HG02763 (cell line): ENCODE results near the gene CACNA2D2.

Experiments
- ATAC-seq: cut with Tn5 transposase; IDR thresholded peaks from one replicate; pipeline ENCODE4 v1.9.1; 2021; ENCODE audit warnings: mild to moderate bottlenecking, moderate library complexity; ENCODE audit not compliant: unreplicated experiment

CACNA2D2 gene

DNA sequence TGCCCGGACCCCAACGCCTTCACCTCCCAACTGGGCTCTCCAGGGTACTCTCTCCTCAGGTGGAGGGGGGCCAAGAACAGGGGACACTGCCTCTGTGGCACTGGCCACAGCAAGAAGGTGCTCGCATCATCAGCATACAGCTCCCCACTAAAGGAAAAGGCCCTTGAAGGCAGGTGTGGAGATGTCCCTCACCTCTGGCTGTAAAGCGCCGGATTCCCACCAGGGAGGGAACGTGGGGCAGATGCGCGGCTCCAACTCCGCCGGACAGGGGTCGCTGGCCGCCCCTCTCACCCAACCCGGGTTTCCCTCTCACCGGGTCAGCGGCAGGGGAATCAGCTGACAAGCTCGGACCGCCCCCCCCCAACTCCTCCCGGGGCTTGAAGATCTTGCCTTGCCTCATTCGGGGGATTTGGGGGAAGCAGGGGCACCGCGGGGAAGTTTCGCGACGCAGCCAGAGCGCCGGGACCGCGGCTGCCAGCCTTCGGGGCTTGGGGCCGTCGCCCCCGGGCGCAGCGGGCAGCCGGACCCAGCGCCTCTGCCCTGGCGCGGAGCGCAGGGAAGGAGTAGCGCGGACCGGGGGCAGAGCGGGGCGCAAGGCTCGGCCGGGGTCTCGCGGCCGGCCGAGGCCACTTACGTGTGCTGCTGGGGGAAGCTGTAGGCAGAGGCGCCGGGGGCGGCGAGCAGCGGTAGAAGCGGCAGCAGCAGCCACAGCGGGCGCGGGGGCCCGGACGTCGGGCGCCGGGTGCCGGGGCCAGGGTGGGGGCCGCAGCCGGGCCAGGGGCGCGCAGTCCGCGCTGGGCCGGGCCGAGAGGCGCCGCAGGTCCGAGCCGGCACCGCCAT lies 630 bp downstream of the CACNA2D2 start:
- no peak for ATAC-seq

DNA sequence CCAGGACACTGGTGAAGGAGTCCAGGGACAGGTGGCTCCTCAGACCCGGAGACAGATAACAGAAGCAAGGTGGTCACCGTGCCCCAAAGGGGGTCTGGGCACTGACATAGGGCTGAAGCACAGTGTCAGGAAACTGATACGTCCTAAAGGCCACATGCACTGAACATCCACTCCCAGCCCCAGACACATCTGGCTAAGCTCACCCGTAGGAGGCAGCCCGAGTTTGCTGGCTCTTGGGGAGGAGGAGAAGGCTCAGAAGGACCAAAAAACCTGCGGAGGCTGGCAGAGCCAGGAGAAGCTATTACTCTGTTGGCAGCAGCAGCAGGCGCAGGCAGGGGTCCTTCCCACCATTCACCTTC lies 1.2 kb downstream of the CACNA2D2 start:
- no peak for ATAC-seq

DNA sequence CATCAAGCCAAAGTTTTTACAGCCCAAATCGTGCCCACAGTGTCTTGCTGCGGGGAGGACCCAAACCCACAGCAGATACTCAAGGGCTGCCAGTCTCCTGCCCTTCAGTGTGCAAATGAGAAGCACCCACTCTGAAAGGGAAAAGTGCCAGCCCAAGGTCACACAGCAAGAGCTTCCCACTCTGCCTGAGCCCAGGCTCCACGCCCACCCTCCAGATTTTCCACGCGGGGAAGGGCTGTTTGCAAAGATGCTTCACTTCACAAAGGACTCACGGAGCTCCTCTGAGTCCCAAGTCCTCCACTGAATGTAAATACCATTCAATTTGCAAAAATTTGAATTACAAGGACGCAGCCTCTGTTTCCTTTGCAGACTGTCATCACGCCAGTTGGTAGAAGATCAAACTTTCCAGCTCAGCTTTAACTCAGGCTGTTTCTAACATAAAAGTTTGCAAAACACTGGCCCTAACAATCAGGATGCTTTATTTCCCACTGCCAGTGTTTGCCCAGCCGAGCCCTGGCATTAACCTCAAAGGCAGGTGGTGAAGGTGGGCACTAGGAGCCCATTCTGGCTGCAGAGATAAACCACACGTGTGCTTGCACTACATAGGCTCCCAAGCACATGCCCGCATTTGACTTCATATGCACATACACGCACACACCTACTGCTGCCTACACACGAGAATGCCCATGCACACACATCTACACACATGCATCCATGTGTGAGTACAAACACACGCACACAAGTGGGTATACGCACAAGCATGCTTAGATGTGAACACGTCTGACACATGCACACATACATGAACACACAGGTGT lies 7.6 kb downstream of the CACNA2D2 start:
- no peak for ATAC-seq

DNA sequence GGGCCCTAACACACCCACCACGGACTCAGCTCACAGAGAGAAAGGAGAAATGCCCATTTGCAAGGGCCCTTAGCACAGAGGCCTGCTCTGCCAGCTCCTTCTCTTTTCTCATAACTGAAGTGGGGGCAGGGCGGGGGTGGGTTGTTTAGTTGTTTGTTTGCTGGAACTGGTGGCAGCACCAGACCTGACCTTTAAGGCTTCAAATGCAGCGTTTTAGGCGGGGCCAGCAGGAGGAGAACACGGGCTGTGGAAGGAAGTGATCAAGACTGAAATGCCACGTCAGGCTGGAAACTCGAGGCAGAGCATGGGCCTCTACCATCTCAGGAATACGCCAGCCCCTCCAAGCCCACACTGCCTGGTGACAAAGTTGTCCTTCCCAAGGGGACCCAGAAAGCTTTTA lies 9.3 kb downstream of the CACNA2D2 start:
- ATAC-seq, result no peak

DNA sequence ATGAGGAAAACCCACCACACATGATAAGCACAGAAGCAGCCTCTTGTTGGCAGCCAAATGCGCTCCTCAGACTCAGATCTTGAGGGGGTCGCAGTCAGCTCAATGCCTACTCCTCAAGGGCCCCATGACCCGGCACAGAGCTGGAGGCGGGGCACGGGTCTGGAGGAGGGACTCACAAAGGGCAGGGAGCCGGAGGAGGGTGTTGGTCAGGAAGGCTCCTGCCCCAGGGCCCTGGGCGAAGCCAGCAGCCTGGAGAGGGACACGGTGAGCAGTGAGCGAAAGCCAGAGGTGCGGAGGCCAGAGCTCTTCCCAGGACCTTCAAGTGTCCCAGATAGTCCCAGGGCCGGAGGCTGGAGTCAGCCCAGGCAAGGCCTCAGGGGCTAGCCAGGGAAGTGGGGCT lies 9.8 kb downstream of the CACNA2D2 start:
- no peak for ATAC-seq

DNA sequence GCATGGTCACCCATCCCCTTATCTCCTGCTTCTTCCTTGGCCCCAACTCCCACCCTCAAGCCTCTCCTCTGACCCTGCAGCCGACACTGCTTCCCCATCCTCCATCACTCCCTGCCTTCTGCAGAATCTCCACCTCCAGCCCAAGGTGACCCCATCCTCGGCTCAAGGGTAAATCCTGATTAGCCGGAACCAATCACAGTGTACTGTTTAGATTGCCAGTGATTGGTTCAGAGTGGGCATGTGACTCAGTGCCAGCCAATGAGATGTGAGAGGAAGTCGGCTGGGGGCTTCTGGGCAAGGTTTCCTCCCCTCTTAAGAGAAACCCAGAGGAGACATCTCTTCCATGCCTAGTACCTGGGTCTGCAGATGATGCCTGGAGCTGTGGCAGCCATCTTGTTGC lies 10.3 kb downstream of the CACNA2D2 start:
- ATAC-seq, result no peak

DNA sequence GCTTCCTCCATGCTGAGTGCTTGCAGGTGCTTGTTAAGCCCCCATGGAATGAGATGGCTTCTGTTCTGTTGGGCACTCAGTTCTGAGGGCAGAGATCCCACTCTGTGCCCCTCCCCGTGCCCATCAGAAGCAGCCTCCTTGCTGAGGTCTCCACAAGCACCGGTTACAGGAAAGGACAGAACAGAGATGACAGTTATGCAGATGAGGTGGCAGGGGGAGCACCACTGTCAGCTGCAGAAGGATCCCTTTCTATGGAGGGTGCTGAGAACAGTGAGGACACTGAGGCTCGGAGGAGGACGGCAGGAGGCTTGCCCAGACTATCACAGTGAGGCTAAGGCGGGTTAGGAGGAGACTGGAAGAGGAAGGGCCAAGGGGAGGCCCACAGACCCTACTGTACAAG lies 12.4 kb downstream of the CACNA2D2 start:
- ATAC-seq, result no peak

DNA sequence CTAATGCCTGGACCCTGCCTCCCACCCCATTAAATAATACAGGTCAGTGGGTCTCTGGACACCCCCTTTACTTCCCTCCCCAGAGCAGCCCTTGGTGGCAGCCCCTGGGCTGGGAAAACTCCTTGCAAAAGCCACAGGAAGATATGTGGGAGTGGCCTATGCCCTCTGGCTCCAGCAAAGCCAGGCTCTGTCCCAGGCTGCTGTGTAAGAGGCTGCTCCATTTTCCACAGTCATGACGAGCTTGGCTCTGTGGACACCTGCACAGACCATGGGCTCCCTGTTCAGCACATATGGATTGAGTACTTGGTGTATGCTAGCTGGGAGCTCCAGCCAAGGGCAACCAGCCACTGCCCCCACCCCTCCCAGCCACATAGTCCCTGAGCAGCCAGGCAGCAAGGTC lies 13.0 kb downstream of the CACNA2D2 start:
- ATAC-seq, result no peak

DNA sequence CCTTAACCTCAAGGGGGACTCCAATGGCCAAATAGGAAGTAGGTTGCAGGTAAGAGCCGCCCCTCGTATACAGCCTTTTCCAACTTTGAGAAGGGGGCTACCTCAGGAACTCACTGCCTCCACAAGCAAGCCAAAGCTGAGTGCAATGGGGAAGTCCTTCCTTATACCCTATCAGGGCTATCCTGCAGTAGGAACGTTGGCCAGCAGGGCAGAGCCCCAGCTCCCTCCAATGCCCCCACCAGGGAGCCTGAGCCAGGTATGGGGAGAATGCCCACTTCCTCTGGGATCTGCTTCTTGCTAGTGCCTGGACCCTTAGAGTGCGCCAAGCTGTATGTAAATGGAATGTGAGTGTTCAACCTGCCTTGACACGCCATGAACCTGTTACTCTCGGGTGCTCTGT lies 16.3 kb downstream of the CACNA2D2 start:
- ATAC-seq, result no peak

DNA sequence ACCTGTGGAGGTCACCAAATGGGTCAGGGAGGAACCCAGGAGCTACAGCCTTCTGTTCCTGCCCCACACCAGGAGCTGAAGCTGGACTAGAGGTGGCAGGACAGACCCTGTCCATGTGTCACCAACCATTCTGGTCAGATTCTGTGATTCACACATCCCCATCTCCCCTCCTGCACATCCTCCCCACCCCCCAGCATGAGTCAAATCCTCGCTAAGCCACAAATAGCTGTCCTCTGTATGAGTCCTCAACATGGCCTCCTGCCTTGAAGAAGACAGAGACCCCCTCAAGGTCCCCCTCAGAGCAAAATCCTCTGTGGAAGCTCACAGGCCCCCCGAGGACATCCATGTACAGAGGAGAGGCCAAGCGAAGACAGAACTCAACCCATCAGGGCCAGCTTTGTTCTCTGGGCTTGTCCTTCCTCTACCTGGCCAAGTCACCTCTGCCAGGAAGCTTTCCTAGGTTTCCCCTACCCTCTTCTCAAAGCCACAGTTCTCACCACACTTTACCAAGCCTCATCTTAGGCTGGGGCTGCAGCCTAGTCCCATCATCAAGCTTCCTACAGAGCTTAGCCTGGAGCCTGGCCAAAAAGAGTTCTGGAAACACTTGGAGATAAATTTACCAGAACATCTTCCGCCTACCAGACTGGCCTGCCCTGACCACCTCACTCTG lies 17.1 kb downstream of the CACNA2D2 start:
- ATAC-seq, result no peak

DNA sequence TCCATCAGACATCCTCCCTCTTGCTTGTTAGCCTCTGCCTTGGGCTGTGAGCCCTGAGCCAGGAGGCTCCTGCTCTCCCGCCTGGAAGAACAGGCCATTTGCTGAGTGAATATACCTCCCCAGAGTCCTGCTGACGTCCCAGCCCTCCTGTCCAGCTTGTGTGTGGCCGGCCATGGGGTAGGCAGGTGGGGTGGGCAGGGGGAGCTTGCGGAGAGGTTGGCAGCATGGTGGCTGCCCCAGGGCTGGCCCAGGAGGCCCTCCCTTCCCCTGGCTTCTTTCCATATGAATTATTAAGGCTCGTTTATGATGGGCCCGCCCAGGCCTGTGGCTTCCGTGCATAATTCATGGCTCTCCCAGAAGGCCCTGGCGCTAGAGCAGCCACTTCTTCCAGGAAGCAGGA lies 18.7 kb downstream of the CACNA2D2 start:
- ATAC-seq, result no peak

DNA sequence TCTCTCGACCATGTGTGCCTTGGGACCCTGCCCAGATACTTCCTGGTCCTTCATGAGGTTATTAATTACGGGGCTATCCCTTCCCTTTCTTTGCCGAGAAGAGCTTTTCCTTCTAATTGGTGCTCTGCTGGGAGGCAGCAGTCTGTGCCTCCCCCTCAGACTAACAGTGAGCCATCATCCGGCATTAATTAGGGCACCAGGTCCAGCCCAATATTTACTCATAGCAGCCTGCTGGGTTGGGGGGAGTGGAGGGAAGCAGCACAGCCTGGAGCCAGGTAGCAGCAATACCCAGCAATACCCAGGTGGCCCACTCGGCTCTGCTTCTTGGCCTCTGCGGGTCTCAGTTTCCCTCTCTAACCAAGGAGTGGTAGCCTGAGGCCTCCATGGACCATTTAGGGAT lies 20.1 kb downstream of the CACNA2D2 start:
- no peak for ATAC-seq

DNA sequence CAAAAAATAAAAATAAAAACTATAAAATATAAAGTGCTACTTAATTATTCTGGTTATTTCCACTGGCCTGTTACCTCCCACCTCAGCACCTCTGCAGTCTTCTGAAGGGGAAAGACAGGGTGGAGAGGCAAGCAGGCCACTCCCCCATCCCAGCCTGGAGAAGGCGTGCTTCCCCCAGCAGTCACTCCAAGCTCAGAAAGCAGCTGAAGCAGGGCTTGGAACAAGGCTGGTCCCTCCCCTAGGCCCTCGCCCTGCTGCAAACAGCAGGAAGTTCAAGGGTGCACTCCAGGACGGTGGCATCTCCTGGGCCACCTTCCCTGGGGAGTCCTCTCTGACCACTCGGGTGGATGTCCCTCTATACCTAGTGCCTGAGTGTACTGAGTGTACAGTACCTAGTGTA lies 21.4 kb downstream of the CACNA2D2 start:
- ATAC-seq, result no peak

DNA sequence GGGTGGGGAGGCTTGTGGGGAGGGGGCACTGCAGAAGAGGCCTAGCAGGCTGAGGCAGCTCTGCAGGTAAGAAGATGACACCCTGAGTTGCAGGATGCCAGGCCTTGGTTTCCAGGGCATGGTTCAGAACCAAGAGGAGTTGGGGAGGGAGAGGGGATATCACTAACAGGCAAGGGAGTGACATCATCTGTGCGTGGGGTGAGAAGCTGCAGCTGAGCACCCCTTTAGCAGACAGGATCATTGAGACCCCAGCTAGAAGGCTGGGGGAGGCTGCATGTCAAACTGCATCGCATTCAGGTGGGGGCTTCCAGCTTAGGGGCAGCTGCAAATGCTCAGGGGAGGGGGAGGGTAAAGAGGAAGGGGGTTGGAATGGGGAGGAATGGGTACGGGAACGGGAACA lies 23.0 kb downstream of the CACNA2D2 start:
- ATAC-seq, result no peak

DNA sequence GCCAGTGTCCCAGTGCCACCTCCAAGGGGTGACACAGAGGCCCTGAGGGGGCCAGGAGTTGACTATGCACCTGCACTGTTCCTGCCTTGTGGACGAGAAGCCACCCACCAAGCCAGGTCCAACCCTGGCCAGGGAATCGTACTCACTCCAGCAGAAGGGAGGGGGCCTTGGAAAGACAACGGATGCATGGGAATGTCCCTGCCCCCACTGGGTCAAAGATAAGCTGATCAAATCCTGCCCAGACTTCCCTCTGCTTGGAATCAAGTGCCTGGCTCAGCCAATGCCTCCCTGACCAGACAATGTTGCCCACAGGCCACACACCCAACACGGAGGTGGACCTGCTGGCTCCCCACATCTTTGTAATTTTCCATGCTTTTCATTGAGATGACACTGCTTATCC lies 23.9 kb downstream of the CACNA2D2 start:
- no peak for ATAC-seq

DNA sequence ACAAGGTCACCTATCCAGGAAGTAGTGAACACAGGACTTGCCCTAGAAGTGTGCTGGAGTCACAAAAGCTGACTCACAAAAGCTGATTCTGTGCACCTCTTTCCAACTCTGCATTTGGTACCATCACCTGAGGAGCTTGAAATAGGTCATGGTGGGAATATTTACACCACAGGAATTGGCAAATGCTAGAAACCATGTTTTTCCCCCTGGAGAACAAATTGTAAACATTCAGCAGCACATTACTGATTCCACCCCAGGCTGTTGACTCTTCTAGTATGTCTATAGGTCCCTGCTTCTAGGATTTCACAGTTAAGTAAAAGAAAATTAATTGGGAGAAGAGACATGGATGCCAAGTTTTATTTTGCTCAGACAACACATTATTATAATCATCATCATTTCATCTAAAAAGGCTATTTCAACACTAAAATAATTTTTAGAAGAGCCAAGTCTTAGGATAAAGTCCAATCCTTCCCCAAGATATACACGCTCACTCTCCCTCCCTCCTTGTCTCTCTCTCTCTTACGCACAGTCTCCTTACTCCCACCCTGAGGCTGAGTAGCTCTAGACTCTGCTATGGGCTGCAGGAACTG lies 24.7 kb downstream of the CACNA2D2 start:
- no peak for ATAC-seq

DNA sequence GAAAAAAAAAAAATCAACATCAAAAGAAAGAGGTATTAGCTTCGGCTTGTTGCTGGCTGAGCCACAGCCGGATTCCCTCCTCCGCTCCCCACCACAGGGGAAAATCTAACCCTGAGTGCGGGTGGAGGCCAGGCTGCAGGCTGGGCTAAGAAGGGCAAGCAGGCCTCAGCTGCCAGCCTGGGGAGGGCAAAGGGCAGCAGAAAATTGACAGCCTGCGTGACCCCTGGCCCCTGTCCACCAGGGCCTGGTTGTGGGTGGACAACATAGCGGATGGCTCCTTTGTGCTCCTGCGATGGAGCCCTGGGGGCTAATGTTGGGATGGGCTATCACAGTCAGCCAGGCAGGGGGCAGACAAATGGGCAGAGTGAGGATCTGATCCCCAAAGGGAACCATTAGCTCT lies 25.4 kb downstream of the CACNA2D2 start:
- no peak for ATAC-seq

DNA sequence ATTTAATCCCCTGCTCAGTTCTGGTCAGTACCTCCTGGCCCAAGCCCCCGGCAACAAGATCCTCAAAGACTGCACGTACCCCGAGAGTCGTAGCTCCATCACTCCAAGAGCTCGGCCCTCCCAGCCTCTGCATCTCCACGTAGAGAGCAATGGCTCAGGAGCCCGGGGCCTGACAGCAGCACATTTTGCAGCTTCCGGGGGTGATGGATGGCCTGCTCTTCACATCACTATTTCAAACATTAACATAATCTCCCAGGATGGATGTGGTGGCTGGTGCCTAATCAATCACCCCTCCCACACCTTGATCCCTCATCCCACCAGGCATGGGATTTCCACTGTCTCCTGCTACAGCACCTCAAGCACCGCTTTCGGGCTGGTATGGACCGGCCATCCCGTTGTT lies 28.1 kb downstream of the CACNA2D2 start:
- no peak for ATAC-seq

DNA sequence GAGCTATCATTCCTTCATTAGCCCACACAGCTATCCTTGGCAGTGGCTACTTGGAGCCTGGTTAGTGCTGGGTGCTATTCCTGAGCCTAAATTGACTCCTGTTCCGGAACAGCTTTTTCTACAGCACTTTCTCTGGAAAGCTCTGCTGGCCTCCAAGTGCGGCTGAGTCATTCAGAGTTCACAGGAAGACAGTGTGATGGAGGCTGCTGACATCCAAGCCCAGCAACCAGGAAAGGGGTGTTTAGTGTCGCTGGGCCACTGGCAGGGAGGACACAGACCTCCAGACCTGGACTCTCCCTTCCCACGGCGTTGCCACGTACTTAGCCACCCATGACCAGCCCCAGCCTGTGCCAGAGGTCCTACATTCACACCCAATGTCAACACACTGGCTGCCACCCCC lies 28.7 kb downstream of the CACNA2D2 start:
- ATAC-seq, result no peak

DNA sequence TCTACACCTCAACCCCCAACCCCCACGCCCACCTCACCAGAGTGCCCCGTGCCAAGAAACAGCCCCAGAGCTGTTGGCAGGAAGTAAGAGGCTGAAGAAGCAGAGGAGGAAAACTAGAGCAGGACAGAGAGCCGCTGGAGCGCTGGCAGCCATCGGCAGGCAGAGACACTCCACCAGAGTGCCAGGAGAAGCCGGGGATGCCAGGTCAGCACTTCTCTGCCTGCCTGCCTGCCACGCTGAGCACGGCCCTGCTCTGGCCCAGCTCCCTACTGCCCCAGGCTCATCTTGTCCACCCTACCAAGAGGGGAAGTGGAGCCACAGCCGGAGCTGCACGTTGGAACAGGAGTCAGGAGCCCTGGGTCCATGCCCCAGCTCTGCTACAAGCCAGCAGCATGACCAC lies 29.7 kb downstream of the CACNA2D2 start:
- no peak for ATAC-seq

DNA sequence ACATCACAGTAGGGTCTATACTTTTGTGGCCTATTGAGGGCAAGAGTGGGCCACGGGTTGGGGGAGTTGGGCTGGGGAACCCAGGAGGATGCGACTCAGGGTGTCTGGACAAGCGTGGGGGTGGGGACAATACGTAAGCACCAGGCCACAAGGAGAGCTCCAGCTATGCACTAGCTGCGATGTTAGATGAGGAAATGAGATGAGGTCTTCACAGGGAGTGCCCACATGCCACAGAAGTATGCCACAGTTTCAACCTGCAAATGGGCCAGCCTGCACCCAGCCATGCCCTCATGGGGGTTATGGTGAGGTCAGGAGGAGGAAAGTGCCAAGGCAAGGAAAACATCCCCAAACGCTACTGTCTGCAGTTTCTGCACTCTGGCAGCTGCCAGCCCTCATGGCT lies 30.5 kb downstream of the CACNA2D2 start:
- ATAC-seq, result no peak

DNA sequence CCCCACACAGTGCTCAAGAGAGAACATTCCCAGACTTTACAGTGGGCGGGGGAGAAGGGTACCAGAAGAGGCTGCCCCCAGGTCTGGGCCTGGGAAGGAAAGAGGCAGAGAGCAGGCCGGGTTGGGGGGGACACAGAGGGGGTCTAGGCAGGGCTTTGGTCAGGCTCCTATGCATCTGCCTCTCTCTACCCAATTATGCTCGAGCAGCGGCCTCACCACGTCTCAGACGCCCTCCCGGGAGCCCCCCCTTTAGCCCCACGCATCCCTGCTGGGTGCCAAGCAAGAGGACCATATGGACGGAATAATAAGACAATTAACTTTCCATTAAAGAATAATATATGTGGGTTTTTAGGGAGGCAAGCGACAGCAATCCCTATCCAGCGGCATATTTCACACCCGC lies 32.8 kb downstream of the CACNA2D2 start:
- no peak for ATAC-seq
